RWPE1 (cell line): ENCODE results near the gene LSM14A.

Experiments
- CTCF ChIA-PET: fragments of 350-600 bp; sonication (Branson Sonifier 250); formaldehyde crosslinking; extraction: SDS; loops from one replicate; lab custom pipeline; 2021; lab: Yijun Ruan, JAX
- POLR2A ChIA-PET: fragments of 400-600 bp; formaldehyde crosslinking; extraction: SDS; loops from one replicate; lab custom pipeline; 2020; ENCODE audit warnings: antibody characterized with exemption; ENCODE audit not compliant: low non-redundant PET; lab: Yijun Ruan, JAX
- DNase-seq: peaks from one replicate; pipeline ENCODE4 v3.0.0; 2012; ENCODE audit warnings: low spot score
- H3K27ac ChIP-seq: fragments of 450-650 bp; 2 replicates; pipeline ENCODE4 v1.5.1; 2017
- TF ChIP-seq, protein P1 (sequence below): fragments of 450-650 bp; conservative IDR thresholded peaks from 2 replicates; pipeline ENCODE4 v1.5.1; 2017; ENCODE audit warnings: low read depth, mild to moderate bottlenecking

The LSM14A gene

DNA sequence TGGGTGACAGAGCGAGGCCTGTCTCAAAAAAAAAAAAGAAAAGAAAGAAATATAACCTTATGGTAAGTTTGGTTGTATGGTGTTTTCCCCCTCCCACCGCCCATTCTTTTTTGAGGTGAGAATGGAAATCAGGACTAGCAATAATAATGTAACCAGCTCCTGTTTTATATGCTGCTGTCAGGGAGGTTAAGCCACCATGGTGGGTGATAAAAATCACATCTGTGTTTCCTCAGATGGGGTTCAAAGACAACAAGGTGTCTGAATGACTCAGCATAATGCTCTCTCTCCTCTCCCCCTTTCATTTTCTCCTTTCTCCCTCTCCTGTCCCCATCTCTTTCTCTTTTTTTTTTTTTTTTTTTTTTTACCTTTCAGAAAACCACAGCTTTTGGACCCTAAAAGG lies 53.7 kb downstream of the LSM14A start:
- TF ChIP-seq, protein P1, sequence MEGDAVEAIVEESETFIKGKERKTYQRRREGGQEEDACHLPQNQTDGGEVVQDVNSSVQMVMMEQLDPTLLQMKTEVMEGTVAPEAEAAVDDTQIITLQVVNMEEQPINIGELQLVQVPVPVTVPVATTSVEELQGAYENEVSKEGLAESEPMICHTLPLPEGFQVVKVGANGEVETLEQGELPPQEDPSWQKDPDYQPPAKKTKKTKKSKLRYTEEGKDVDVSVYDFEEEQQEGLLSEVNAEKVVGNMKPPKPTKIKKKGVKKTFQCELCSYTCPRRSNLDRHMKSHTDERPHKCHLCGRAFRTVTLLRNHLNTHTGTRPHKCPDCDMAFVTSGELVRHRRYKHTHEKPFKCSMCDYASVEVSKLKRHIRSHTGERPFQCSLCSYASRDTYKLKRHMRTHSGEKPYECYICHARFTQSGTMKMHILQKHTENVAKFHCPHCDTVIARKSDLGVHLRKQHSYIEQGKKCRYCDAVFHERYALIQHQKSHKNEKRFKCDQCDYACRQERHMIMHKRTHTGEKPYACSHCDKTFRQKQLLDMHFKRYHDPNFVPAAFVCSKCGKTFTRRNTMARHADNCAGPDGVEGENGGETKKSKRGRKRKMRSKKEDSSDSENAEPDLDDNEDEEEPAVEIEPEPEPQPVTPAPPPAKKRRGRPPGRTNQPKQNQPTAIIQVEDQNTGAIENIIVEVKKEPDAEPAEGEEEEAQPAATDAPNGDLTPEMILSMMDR: no peak
- H3K27ac ChIP-seq: no peak overlapping the region
- ChIA-PET CTCF (interaction anchor here (0.6 kb wide), 1 partner anchor 111 kb away, joined by 3 read pairs; no protein-coding TSS in a partner anchor), POLR2A (no interaction called here)
- DNase-seq: no peak

DNA sequence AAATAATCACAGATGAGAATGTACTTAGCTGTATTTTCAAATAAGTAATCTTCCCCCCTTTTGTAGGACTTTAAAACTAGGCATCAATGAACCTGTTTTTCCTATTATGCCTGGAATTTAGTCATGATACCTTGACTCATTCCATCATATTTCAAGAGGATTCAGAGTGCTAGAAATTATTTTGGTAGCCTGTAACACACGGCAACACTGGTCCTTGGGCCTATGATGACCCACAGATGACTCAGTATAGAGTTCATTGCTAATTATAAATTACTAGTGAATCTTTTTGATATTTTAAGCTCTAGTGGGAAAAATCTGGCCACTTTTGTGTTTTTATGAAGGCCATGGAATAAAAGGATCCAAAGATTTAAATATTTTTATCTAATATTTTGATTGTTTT lies 56.0 kb downstream of the LSM14A start:
- no peak for DNase-seq
- no peak overlapping the region for H3K27ac ChIP-seq
- ChIA-PET CTCF (no interaction called here), POLR2A (no interaction called here)
- TF ChIP-seq, protein P1: no peak

DNA sequence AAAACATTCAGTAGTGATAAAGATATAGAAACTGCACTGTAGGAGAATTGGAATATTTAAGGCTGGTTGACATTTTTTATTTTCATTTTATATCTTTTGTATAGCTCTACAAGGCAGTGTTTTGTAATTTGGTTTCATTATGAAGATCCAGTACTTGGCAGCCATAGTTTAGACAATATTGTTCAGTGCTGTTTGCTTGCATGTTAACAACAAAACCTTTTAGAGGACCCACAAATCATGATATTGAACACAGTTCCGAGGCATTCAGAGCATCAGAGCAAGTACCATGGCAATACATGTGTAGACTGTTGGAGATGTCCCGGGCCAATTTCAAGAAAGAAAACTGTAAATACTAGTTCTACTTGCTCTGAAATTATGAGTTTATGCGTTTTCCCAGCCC lies 56.5 kb downstream of the LSM14A start:
- TF ChIP-seq, protein P1: no peak

DNA sequence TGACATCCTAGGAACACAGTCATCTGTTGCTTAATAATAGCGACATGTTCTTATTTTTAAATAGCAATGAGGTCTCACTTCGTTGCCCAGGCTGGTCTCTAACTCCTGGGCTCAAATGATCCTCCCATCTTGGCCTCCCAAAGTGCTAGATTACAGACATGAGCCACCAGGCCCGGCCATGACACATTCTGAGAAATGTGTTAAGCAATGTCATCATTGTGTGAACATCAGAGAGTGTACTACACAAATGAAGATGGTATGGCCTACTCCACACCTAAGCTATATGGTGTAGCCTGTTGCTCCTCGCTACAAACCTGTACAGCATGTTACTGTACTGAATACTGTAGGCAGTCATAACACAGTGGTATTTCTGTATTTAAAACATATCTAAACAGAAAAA lies 57.4 kb downstream of the LSM14A start:
- DNase-seq: no peak
- TF ChIP-seq, protein P1: no peak
- POLR2A ChIA-PET: no interaction called here
- CTCF ChIA-PET: interaction anchor here (0.5 to 0.7 kb wide), 3 partner anchors 12 to 96 kb away, joined by 3 to 5 read pairs (median 3); no protein-coding TSS in a partner anchor
- no peak overlapping the region for H3K27ac ChIP-seq

More for the DNA sequence above, 56.5 kb downstream of the LSM14A start:
- no peak for DNase-seq
- no peak overlapping the region for H3K27ac ChIP-seq
- POLR2A ChIA-PET: no interaction called here
- CTCF ChIA-PET: no interaction called here

DNA sequence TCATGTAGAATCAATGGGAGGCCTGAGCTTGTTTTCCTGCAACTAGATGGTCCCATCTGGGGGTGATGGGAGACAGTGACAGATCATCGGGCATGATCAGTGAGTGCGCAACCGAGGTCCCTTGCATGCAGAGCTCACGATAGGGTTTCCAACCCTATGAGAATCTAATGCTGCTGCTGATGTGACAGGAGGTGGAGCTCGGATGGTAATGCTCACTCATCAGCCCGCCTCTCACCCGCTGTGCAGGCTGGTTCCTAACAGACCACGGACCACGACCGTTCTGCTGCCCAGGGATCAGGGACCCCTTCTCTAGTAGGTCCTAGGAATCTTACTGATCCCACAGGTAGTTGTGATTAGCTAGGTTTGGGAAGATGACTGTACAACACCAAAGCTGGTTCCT lies 58.5 kb downstream of the LSM14A start:
- TF ChIP-seq, protein P1: no peak
- no peak for DNase-seq
- POLR2A ChIA-PET: no interaction called here
- H3K27ac ChIP-seq: no peak overlapping the region
- CTCF ChIA-PET: no interaction called here

DNA sequence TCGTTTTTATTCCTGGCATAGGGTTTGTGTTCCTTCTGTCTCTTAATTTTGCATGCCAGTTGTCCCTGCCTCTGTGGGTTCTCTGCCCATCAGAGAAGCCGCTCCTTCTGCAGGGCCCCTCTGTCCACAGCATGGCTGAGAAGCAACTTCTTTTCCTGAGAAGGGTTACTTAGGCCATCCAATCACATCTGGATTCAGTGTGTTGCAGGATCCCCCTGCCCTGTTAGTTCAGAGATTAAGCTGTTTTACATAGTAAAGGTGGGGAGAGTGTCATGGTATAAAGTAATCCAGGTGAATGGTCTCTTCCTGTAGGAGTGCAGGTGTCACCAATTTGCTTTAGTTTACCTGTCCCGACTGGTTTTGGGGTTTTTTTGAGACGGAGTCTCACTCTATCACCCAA lies 59.1 kb downstream of the LSM14A start:
- ChIA-PET POLR2A (no interaction called here), CTCF (interaction anchor here (0.7 kb wide), 1 partner anchor 105 kb away, joined by 4 read pairs; no protein-coding TSS in a partner anchor)
- TF ChIP-seq, protein P1: no peak
- no peak for DNase-seq
- peak overlapping the region; percentile 74 for H3K27ac ChIP-seq
